Germinal center (tissue), 1 donor: ENCODE results near the gene FANCC.

Experiments used
- DNase-seq: peaks from one replicate; pipeline ENCODE4 v3.0.0; 2012; ENCODE audit warnings: mixed read lengths, low spot score

The FANCC gene

GRCh38 chr9:95100071-95100627, 217.4 kb downstream of the FANCC start:
- DNase-seq: no peak

- DNase-seq: no peak
These were observed 218.0 kb downstream of the FANCC start for GRCh38 chr9:95099321-95100070.

DNA sequence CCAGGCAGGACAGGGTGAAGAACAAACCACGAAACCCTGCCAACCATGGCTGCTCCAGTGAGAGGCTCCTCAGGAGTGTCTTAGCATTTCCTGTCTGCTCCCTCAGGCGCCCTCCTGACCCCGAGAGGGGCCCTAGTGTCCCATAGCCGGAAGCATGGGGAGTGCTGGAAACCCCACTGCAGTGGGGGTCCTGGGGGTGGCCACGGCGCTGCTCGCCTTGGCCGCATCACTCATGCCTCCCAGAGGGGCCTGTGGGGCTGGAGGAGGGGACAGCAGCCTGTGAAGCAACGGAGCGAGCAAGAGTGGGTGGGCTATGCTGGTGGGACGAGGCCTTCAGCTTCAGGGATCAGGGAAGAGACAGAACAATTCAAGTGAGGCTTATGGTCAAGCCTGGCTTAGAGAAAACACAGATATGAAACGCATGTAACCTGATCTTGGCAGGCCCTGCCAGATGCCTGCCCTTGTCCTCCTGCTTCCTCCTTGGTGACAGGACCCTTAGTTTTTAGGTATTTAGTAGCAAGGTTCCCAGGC, 219.1 kb downstream of the FANCC start:
- no peak for DNase-seq

DNA sequence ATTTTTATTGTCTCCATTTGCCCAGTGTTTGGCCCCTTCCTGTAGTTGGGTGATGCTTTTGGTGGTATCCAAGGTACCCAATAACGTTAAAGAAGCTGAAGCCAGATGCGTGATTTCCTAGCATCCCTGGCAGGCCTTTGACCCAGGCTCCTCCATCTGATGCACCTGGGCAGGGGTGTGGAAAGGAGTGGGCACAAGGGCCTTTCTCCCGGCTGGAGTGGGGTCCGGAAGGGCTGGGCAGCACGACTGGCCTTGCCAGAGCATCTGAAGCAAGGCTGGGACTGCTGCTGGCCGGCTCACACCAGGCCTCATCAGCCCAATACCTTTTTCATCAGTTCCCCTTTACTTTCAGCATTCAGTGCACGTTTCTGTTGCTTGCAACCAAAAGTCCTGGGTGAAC, 220.2 kb downstream of the FANCC start:
- no peak for DNase-seq

- DNase-seq: no peak
These were observed 220.7 kb downstream of the FANCC start for GRCh38 chr9:95096807-95097206.

DNA sequence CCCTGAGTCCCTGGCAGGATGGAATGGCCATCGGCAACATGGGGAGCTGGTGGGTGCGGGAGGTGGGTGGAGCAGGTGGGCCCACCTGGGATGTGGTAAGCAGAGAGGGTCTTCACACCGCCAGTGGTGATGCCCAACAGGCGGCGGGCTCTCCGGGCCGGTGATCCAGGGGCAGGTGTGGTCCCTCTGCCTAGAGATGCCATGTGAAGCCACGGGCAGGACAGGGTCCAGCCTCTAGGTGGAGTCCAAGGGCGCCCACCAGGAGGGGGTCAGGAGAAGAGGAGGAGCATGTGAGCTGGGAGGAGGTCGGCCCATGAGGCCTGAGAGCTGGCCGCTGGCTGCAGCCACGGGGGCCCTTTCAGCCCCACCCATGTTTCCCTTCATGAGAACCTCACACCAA, 221.1 kb downstream of the FANCC start:
- no peak for DNase-seq

DNA sequence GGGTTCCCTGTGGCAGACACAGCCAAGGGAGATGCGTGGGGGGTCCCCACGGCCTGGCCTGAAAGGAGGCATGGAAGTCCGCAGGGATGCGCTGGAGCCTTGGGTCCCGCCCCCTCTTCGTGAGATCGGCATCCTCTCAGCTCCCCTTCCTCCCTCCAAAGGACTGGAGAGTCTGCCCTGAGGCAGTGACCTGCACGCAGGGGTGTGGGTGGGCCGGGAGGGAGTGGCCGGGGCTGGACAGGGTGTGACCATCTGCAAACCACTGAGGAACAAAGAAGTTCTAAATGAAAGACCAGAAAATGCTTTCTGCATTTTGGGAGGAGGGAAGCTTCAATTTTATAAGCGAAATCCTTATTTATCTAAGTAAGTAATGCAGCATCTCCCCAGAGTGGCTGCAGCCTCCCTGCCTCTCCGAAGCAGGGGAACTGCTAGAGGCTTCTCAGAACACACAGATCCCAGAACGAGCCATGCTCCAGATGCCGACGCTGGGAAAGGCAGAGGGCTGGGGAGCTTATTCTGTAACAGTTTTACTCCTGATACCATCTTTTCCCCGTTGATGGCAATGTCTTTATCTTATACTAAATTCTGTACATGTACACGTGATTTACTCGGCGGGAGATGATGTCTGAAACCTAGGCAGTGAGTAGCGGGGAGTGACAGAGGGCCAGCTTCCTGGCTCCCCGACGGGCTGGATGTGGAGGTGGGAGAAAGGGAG, 221.7 kb downstream of the FANCC start:
- no peak for DNase-seq

- no peak for DNase-seq
These were observed 223.5 kb downstream of the FANCC start for GRCh38 chr9:95094002-95094401.

DNA sequence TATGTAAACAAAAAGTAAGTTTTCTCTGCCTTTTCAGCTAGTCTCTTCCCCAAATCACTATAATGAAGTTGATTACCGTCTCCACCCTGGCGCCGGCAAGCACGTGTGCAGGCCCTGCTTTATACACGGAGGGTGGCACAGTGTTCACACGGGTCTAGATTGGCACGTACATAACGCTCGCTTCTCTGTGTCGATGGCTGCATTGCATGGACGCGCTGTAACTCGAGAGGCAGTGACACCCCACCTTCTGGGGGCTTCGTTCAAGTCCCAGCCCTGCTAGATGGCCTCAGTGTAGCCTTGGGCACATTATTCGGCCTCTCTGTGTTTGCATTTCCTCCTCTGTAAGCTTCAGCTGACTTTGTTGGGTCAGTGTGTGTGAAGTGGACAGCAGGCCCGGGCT, 223.9 kb downstream of the FANCC start:
- no peak for DNase-seq

DNA sequence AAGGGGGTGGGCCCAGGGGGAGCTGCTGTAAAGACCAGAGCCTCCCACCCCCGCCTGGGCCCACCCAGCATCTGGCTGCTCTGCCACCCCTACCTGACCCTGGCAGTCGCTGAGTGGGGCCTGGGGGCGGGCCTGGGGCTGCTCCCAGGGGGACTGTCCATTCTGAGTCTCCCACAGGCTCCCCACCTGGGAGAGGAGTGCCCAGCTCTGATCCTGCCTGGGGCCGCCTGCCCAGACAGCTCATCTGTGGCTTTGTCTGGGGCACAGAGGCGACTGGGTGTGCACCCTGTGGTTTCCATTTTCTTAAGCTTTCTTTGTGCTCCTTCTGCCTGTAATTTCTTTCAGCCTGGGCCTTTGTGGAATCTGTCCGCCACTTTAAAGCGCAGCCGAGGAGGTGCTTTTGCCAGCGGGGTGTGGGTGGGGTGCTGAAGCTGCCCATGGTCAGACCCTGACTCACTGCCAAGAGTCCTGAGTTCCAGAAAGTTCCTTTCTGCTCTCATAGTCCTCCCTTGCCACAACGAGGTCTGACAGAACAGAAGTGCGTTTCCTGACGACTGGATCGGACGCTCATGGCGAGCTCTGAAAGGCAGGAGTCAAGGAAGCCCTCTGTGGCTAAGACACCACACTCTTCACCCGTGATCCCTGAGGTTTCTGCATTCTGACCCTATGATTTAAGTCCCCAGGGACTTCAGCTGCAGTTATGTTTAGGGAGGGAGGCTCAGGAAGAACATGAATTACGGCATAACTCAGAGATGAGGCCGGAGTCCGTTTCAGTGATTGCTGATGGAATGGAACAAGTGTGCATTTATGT, 225.0 kb downstream of the FANCC start:
- DNase-seq: no peak

- no peak for DNase-seq
These were observed 225.8 kb downstream of the FANCC start for GRCh38 chr9:95091601-95092261.

- DNase-seq: no peak
These were observed 226.5 kb downstream of the FANCC start for GRCh38 chr9:95090871-95091577.

GRCh38 chr9:95090023-95090791, 227.3 kb downstream of the FANCC start:
- no peak for DNase-seq

- no peak for DNase-seq
These were observed 228.1 kb downstream of the FANCC start for GRCh38 chr9:95089257-95090022.

GRCh38 chr9:95088421-95089161, 228.9 kb downstream of the FANCC start:
- DNase-seq: no peak

DNA sequence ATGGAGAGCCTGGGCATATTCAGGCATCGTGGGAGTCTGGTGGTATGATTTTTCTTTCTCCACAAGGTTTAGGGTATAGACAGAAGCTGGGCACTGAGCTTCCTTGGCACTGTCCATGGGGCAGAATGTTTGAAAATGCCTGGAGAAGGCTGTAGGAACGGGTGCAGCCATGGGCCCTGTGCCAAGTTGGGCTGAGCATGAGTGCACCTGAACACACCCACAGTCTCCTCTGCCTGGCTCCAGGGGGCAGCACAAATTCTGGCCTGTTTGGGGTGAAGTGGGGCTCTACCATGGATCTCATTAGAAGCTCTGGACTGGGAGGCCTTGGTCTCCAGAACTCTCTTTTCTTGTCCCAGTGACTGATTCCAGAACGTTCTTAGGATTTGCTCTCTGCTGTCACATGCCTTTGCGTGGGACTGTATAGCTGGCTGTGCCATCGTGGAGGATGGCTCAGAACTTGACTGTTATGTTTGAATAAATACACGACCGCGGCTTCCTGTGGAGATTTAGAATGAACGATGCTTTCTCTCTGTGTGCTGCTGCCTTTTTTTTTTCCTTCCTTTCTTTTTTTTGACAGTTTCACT, 229.8 kb downstream of the FANCC start:
- no peak for DNase-seq

- DNase-seq: no peak
These were observed 230.9 kb downstream of the FANCC start for GRCh38 chr9:95086564-95086955.

GRCh38 chr9:95085861-95086563, 231.5 kb downstream of the FANCC start:
- DNase-seq: no peak
